GM21717 (cell line): Measurements from ENCODE around the gene HOXC12.

Experiments used
- ATAC-seq: cut with Tn5 transposase; IDR thresholded peaks from one replicate; pipeline ENCODE4 v1.9.1; 2021; ENCODE audit warnings: mild to moderate bottlenecking, moderate library complexity; ENCODE audit not compliant: unreplicated experiment

The HOXC12 gene

GRCh38 chr12:53995002-53995377 is 40.3 kb downstream of the HOXC12 start:
- ATAC-seq: no peak

DNA sequence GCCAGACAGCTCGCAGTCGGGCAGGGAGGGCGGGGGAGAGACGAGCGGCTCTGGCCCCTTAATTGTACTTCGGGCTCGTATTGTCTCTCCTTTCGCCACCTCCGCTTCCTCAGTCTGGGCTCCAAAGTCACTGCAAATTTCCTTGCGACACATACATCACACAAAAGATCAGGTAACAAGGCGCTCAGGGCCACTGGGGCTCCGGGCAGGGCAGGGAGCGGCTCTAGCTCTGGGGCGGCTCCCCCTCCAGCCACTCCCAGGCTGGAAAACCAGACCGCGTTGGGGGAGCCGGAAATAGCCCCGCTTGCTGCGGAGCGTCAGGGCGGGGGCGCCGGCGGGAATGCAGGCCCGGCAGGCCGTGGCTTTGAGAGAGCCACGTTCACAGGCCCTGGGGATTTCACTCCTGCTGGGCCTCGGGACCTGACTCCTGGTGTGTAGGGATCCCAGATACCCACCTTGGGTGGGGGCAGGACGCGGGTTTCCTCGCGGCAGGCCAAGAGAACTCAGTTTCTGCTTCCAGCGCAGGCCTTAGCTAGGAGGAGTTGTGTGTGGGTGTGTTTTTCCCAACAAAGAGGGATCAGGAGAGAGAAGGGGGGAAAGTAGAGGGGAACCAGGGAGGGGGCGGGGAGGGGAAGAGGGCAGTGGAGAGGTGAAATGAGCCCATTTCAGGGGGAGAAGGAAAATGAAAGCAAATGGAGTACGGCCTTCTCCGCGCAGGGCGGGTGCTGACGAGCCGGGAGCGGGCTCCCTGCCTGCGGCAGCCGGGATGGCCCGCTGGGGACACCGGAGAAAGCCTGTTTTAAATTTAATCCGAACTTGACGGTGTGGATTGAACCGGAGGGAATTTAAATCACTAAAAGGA is 40.9 kb downstream of the HOXC12 start:
- no peak for ATAC-seq

DNA sequence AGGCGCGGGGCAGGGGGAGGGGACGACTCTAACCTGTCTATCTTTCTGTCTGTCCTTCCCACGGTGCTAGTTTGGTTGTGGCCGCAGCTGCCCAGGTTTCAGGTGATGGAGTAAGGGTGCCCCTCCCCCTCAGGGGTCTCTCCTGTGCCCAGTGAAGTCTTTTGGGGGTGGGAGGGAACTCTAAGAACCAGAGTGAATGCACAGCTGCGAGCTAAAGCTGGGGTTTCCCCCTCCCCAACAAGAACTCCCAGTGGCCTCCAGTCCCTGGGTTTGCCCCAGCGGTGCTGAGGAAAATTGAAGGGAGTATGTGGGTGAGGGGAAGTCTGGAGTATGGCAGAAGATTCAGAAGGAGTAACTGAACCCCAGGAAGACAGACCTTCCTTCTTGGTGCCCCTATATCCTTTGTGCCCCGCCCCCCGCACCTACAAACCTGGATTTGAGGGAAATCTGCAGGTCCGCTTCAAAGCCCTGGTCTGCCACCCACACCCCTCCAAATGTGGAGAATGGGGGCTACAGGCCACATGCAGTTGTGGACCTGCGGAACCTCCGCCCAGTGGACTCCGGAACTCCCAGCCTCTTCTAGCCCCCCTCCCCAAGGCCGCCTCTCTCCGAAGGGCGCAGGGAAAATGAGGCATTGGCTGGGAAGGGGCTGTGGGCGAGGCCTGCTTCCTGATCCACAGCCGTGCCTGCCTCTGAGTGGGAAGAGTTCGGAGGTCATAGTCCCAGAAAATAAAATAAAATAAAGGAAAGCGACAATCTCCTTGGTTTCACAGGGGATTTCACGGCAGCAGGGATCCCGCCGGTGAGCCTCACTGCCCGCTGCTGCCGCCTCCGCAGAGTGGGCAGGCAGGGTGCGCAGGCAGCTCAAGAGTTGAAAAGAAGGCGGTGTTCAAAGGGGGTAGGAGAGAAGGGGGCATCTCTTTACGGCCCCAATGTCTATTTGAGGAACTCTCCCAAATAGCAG is 41.8 kb downstream of the HOXC12 start:
- ATAC-seq: no peak

DNA sequence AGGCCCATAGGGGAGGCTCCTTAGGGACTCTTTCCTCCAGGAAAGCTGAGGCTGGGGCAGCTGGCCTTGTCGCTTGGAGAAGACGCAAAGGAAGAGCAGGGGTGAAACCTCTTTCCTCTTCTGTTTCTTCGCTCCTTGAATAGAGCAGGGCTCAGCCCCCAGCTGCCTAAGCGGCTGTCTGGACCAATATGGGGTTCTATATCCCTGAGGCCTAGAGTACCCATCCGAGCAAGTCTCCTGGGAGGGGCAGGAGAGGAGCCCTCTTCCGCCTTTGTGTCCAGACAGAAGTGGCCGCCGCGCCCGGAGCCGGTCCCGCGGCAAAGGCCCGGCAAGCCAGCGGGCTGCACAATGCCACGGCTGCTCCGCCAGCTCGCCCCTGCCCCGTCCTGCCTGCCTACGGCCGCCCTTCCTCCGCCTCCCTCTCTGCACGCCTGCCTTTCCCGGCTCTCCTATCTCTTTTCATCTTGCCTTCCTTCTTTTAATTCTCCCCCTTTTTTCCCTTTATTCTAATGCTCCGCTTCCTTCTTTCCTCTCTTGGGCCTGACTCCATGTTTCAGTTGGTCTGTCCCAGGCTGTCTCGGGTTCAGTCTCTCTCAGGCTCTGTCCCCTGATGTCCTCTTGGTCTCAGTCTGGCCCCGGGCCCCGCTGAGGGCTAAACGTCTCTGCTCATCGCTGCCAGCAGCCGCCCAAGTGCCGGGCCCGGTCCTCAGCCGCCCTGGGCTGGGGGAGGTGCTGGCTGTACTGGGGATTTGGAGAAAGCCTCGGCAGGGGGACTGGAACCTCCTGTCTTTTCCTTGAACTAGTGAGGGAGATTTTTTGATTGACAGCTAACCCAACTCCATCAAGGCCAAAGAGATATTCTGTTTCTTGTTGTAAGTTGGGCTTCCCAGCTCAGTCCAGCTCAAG is 42.8 kb downstream of the HOXC12 start:
- no peak for ATAC-seq

DNA sequence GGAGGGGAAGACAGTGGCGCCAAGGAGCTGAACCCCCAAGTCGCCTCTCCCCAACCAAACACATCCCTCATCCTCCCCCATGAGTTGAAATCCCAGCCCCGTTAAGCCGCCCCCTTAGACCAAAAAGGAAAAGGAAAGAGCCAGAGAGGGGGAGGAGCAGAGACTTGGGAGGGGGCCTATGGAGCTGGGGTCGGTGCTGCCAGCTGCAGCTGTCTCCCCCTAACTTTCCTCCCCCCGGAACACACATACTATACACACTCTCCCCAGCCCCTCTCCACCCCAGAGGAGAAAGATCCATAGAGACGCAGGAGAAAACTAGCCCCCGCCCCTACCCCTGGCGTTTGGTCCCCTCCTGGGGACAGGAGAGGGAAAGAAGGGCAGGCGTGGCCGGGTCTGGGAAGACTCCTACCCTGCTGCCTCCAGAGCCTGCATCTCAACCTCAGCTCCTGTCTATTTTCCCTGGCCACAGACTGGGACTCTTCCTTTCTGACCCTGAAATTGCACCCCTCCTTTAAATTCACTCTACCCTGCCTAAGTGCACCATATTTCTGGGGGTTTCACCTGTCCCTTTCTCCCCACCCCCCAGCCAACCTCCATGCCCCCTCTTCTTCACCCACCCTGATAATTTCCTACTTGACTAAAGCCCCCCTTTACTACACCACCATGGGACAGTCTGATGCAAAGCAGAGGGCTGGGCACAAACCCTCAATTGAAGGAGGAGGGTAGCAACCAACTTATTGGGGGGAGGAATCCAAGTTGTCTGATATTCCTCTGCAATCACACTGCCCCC is 43.6 kb downstream of the HOXC12 start:
- ATAC-seq: no peak

DNA sequence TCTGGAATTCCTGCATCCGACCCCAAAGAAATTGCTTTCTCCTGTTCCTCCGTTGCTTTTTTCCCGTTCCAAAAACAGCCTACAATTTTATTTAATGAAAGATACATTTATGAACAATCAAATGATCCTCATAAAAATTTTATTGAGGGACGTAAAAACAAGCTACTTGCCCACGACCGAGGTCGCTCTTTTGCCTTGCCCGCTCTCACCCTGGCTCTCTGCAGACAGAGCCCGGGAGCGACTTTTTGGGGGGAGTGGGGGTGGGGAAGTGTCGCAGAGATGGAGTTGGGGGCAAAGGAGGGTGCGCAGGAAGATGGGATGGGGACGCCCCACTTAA is 44.2 kb downstream of the HOXC12 start:
- ATAC-seq: no peak

DNA sequence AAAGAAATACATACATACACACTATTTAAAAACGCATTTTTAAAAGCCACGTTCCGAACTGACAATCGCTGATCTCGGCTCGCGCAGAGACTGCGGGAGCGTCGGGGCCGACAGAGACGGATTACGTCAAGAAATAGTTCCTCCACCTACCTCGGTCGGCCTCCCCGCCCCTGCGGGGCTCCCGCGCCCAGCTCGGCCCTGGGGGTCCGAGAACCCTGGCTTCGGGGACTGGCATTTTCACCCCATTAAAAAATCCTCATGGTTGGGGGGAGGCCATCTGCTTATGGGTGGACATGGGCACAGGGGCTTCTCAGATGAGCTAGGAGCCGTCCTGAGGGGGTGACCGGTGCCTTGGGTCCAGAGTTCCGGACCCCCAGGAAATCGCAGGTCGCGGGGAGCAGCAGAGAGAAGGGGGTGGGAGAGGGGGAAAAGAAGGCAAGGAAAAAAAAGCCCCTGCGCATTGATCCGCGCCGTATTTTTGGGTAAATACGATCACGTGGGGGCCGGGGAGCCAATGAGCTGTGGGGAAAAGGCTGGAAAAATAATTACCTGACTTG is 44.9 kb downstream of the HOXC12 start:
- ATAC-seq: no peak

DNA sequence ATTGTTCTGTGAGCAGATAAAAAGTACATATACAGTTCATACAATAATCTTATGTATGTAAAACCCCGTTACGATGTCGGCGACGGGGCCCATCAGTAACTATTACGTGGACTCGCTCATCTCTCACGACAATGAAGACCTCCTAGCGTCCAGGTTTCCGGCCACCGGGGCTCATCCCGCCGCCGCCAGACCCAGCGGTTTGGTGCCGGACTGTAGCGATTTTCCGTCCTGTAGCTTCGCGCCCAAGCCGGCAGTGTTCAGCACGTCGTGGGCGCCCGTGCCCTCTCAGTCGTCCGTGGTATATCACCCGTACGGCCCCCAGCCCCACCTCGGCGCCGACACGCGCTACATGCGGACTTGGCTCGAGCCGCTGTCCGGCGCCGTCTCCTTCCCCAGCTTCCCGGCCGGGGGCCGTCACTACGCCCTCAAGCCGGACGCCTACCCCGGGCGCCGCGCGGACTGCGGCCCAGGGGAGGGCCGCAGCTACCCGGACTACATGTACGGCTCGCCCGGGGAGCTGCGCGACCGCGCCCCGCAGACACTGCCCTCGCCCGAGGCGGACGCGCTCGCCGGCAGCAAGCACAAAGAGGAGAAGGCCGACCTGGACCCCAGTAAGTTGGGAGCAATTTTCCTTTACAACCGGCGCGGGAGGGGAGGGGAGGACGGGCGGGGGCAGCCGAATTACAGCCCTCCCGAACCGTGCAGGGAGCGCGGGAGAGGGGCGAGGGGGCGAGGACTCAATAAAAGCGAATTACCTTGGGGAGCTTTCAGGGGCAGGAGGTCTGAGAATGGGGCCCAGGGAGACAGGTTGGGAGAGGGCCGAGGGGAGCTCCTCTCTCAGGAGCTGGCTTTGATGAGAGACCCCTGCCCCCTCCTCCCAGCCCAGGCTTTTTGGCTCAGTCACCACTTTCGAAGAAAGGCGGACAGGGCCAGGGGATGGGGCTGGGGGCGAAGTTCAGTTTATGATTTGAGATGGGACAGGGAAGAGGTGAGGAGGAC is 45.7 kb downstream of the HOXC12 start, which contains the start of gene HOXC9:
Gene HOXC9, plus strand, starts transcription at position 46 of the 999 bp plus-strand sequence. Its CDS starts 28 bp downstream, at position 74.
- ATAC-seq: no peak

DNA sequence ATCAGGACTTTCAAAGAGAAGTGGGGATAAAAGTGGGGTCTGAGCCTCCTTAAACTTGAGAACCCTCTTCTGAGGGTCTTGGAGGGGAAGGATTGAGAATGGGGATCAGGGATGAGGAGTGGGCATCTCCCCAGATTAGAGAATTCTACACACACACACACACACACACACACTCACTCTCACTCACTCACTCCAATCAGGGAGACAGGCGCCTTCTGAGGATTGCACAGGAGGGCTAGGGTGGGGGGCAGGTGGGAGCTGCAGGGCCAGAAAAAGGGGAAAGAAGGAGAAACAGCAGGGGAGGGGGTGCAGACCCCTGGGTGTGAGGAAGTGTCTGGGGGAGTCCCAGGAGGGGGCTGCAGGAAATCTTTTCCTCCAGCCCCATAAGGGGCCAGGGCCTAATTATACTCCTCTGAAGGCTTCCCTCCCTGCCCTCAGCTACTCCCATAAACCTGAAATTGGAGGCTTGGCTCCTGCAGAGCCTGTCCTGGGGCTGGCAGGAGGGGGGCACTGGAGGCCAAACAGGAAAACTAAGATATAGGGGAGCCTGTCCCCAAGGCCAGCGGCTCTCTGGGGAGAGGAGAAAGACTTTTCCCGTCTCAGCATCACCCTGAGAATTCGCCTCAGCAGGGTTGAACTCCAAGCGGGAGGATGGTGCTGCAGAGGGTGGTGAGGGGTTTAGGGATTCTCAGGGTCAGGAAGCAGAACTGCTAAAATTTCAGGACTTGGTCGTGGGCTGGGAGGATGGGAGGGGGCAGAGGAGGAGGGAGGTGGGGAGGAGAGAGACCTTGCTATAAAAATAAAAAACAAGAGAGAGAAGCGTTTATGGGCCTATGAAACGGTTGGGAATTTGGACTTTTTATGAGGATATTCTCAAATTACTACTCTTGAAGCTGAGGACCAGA is 46.8 kb downstream of the HOXC12 start:
- ATAC-seq: no peak

DNA sequence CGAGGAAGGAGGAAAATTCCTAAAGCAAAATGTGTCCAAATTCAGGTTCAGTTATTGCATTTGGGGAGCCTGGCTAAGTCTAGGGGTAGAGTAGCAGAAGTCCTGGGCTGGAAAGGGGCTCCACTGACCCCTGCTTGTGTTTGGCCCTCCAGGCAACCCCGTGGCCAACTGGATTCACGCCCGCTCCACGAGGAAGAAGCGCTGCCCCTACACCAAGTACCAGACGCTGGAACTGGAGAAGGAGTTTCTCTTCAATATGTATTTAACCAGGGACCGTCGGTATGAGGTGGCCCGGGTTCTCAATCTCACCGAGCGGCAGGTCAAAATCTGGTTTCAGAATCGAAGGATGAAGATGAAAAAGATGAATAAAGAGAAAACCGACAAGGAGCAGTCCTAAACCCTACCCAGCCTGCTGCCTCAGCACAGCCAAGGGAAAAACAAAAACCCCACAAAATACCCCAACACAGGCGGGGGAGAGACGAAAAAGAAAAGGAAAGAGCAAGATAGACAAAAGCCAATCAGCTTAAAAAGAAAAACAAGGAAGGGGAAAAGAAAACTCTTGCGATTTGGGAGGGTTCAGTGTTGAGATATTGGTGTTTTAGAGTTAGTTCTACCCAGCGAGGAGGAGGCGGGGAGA is 47.7 kb downstream of the HOXC12 start:
- no peak for ATAC-seq

DNA sequence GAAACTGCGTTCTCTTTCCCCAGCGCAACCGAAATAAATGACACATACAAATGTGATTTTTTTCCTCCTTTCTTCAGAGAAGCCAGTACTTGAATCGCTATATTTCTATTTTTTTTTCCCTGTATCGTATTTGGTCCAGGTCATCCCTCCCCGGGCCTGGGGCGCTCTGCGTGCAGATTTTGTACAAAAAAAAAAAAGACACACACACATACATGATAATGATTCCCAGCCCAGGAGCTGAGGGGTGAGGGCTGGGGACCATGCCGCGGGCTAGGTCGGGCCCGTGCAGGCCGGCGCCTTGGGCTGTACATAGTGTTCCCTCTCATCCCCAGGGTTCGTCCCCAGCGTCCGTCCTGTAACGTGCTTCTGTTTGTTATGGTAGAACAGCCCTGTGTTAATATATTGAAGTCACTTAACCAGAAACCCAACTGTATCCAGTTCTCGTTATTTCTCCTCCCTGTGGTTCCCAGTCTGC is 48.2 kb downstream of the HOXC12 start:
- ATAC-seq: no peak

- no peak for ATAC-seq
Measured at GRCh38 chr12:54003625-54004024, 48.9 kb downstream of the HOXC12 start.

DNA sequence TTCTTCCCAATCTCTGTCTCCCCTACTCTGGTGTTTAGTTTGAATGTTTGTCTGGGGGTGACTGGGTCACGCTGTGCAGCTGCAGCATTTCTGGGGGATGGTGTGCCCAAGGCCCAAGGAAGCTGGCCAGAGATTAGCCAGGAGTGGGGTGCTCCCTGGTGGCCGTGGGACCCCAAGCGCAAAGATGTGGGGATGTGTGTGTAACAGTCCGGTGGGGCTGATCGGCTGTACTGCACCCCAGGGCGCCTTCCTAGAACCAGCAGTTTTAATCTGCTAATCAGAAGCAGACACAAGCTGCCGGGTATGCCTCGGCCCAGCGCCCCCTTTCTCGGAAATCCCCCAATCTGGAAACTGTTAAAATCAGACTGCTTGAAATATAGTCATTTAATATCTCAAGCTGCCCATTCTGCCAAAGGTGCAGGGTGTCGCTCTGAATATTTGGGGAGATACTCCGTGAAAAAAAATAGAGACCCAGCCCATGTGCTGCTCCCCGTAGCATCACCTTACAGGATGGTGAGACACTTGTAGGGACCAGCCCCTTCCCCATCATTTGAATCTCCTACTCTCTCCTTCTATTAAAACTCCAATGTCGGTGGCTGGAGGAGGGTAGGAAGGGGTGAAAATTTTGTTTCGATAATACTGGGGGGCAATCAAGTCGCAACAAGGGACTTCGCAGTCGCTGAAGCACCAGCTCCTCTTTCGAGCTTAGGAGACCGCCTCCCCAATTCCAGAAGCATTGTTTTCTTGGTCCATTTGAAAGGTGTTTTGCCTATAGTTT is 49.5 kb downstream of the HOXC12 start:
- ATAC-seq: no peak

- ATAC-seq: no peak
Measured at GRCh38 chr12:54004841-54005530, 50.3 kb downstream of the HOXC12 start.

DNA sequence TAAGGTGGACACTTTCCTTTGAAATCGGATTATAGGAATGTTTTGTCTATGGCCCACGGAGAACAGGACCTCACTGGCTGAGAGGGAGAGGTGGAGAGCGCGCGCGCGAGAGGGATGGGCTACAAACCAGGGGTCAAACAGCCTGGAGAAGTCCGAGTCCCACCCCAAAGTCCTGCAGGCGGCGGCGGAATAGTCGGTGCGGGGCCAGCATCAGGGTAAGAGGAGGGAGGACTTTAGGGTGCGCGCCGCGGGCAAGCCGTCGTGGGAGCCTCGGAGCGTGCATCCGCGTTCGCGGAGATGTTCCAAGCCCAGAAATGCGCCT is 50.8 kb downstream of the HOXC12 start:
- no peak for ATAC-seq
